K562 (cell line): ENCODE results near the gene PADI1. TPM values are rescaled to one million over a fixed set of nuclear protein-coding genes. Genes with fewer than 3 reads are reported as not detected.

ENCODE experiments used
- ATAC-seq: fragments of 200-7000 bp; cut with Tn5 transposase; 3 replicates; pipeline ENCODE4 v1.9.1; 2020; ENCODE audit warnings: moderate library complexity
- BruUV-seq: library from RNA; stranded (reverse); fragments of 400-500 nt; replicated peaks from 2 replicates; lab custom pipeline; 2021; lab: Mats Ljungman, UMichigan
- CTCF ChIA-PET: fragments of 300-600 bp; formaldehyde crosslinking; extraction: SDS; loops from one replicate; lab custom pipeline; 2021; ENCODE audit warnings: low intra/inter-chr PET ratio; lab: Yijun Ruan, JAX
- POLR2A ChIA-PET: fragments of 300-600, 350-650 bp; sonication (Branson Sonifier 250); formaldehyde crosslinking; extraction: SDS; loops from one replicate; lab custom pipeline; 2021; ENCODE audit warnings: antibody characterized with exemption, inconsistent platforms; lab: Yijun Ruan, JAX
- DNase-seq, 4 experiments: peaks; one replicate each; pipeline versions ENCODE4 v3.0.0 to v3.0.0-alpha.2; 2011 to 2018; ENCODE audit warnings: low spot score in 3 of 4, mixed read lengths in 3 of 4; ENCODE audit errors: extremely low read depth in 1 of 4
- FAIRE-seq: peaks from 2 replicates; lab custom pipeline; 2011; peaks lifted over from hg19 to GRCh38; lab: Jason Lieb, UNC
- H2AFZ ChIP-seq: 2 replicates; pipeline ENCODE4 v1.6.0; 2011; ENCODE audit warnings: low read depth, low read length, control low read depth, inconsistent platforms
- H3K27ac ChIP-seq: fragments of 200-600 bp; 3 replicates; pipeline ENCODE4 v1.8.0; 2011; ENCODE audit warnings: low read depth, mild to moderate bottlenecking, control low read depth, inconsistent platforms, low read length, moderate library complexity, mixed read lengths; ENCODE audit errors: extremely low read depth
- H3K27me3 ChIP-seq, 2 experiments: fragments of 300-600 bp in 1 of 2; 2 replicates in 1 of 2; 3 replicates in 1 of 2; pipeline versions ENCODE4 v1.6.0 to v1.8.0; 2011; ENCODE audit warnings: inconsistent platforms in 2 of 2, low read length in 2 of 2, mild to moderate bottlenecking in 1 of 2, mixed read lengths in 1 of 2, moderate library complexity in 1 of 2; ENCODE audit not compliant: control insufficient read depth in 2 of 2, insufficient read depth in 2 of 2
- H3K36me3 ChIP-seq: fragments of 300-600 bp; 3 replicates; pipeline ENCODE4 v1.8.0; 2011; ENCODE audit warnings: mild to moderate bottlenecking, low read length, inconsistent platforms; ENCODE audit not compliant: control insufficient read depth, insufficient read depth
- H3K4me1 ChIP-seq, 2 experiments: fragments of 200-600 bp in 1 of 2; replicated peaks in 1 of 2; 2 replicates in 1 of 2; 3 replicates in 1 of 2; pipeline versions ENCODE4 v1.5.1 to v1.8.0; 2011; ENCODE audit warnings: inconsistent platforms in 2 of 2, low read length in 2 of 2, mild to moderate bottlenecking in 1 of 2, mixed read lengths in 1 of 2, moderate library complexity in 1 of 2; ENCODE audit not compliant: control insufficient read depth in 2 of 2, insufficient read depth in 2 of 2
- H3K4me2 ChIP-seq: 2 replicates; pipeline ENCODE4 v1.6.1; 2011; ENCODE audit warnings: low read length, control low read depth, inconsistent platforms, mixed read lengths; ENCODE audit not compliant: insufficient read depth
- H3K4me3 ChIP-seq: fragments of 200-600 bp; sonication (generic), shearing (Covaris generic); 2 replicates; pipeline ENCODE4 v1.5.1; 2016; ENCODE audit warnings: control low read depth, inconsistent platforms
- H3K79me2 ChIP-seq: fragments of 200-600 bp; 3 replicates; pipeline ENCODE4 v1.8.0; 2011; ENCODE audit warnings: low read length, inconsistent platforms; ENCODE audit not compliant: control insufficient read depth, insufficient read depth
- H3K9ac ChIP-seq, 2 experiments: 2 replicates each; pipeline versions ENCODE4 v1.6.0 to v1.6.1; 2011; ENCODE audit warnings: low read depth in 2 of 2, low read length in 2 of 2, control low read depth in 1 of 2, inconsistent platforms in 1 of 2, mild to moderate bottlenecking in 1 of 2, mixed read lengths in 1 of 2; ENCODE audit not compliant: insufficient read depth in 1 of 2
- H3K9me1 ChIP-seq: one replicate; pipeline ENCODE4 v1.6.0; 2011; ENCODE audit warnings: inconsistent platforms, mild to moderate bottlenecking, low read length, moderate library complexity; ENCODE audit not compliant: control insufficient read depth, insufficient read depth
- H3K9me3 ChIP-seq: replicated peaks from 2 replicates; pipeline ENCODE4 v1.5.1; 2011; ENCODE audit warnings: low read depth, low read length, inconsistent platforms; ENCODE audit not compliant: control insufficient read depth, insufficient read depth
- H4K20me1 ChIP-seq: replicated peaks from 2 replicates; pipeline ENCODE4 v1.6.1; 2011; ENCODE audit warnings: low read length, inconsistent platforms, mixed read lengths; ENCODE audit not compliant: control insufficient read depth, insufficient read depth
- BDP1 ChIP-seq: IDR thresholded peaks from 3 replicates; pipeline ENCODE4 v1.6.1; 2011; ENCODE audit not compliant: insufficient read length, insufficient read depth
- CBX5 ChIP-seq: IDR thresholded peaks from 2 replicates; pipeline ENCODE4 v1.6.1; 2014; ENCODE audit warnings: low read depth, borderline replicate concordance
- CEBPG ChIP-seq, 3 experiments: fragments of 200-800 bp in 1 of 3; sonication (Bioruptor generic) in 1 of 3; sonication (generic) in 1 of 3; formaldehyde crosslinking in 1 of 3; IDR thresholded peaks in 2 of 3; conservative IDR thresholded peaks in 1 of 3; 2 replicates each; pipeline versions ENCODE4 v1.6.1 to v1.8.0; 2016 to 2022; ENCODE audit warnings: missing compliant biosample characterization in 2 of 3, missing genetic modification characterization in 2 of 3, mild to moderate bottlenecking in 1 of 3, missing genetic modification reagents in 1 of 3
- GATAD2B ChIP-seq: fragments of 450-650 bp; IDR thresholded peaks from 2 replicates; pipeline ENCODE4 v1.6.1; 2017; ENCODE audit warnings: mild to moderate bottlenecking, borderline replicate concordance
- GTF3C2 ChIP-seq: IDR thresholded peaks from 3 replicates; pipeline ENCODE4 v1.6.1; 2011; ENCODE audit warnings: borderline replicate concordance, mild to moderate bottlenecking, moderate library complexity; ENCODE audit not compliant: insufficient read length; ENCODE audit errors: extremely low read depth
- KLF1 ChIP-seq: fragments of 450-650 bp; IDR thresholded peaks from 2 replicates; pipeline ENCODE4 v1.6.1; 2016; ENCODE audit warnings: missing genetic modification characterization, missing compliant biosample characterization
- NFYB ChIP-seq: IDR thresholded peaks from 2 replicates; pipeline ENCODE4 v1.6.1; 2011; ENCODE audit warnings: mild to moderate bottlenecking, moderate library complexity; ENCODE audit not compliant: insufficient read length; ENCODE audit errors: extremely low read depth
- POLR2B ChIP-seq: fragments of 450-650 bp; IDR thresholded peaks from 2 replicates; pipeline ENCODE4 v1.6.1; 2018; ENCODE audit warnings: low read depth; ENCODE audit not compliant: partially characterized antibody
- RBM39 ChIP-seq: fragments of 200-400 bp; formaldehyde crosslinking; optimal IDR thresholded peaks from 2 replicates; pipeline ENCODE3; 2018; ENCODE audit warnings: low read depth, low read length
- TBL1XR1 ChIP-seq, 2 experiments: IDR thresholded peaks; 2 replicates each; pipeline ENCODE4 v1.6.1; 2012; ENCODE audit warnings: improper control_type of control experiment in 2 of 2, low read length in 2 of 2, mild to moderate bottlenecking in 1 of 2
- TRIM24 ChIP-seq, 2 experiments: fragments of 450-650 bp; IDR thresholded peaks; 2 replicates each; pipeline ENCODE4 v1.6.1; 2016
- ZNF3 ChIP-seq: fragments of 250-450 bp; sonication (Bioruptor Pico); IDR thresholded peaks from 2 replicates; pipeline ENCODE4 v1.5.0; 2021; ENCODE audit warnings: mild to moderate bottlenecking, moderate library complexity
- ZNF830 ChIP-seq: fragments of 250-450 bp; sonication (Bioruptor Pico); IDR thresholded peaks from 2 replicates; pipeline ENCODE4 v1.5.0; 2021; ENCODE audit warnings: mild to moderate bottlenecking
- WGBS: fragments of 100-300 bp; shearing (Covaris generic); methylation state at CpG from one replicate; pipeline ENCODE4 v1.1.6; 2016; ENCODE audit warnings: low coverage, mixed read lengths; ENCODE audit not compliant: insufficient coverage; ENCODE audit errors: missing lambda C conversion rate; 5-methylcytosine and 5-hydroxymethylcytosine counted together
- in situ Hi-C: fragments of 300-500 bp; cut with MboI; formaldehyde crosslinking; loops from 4 replicates; pipeline ENCODE4 v1.15.0; 2018; ENCODE audit warnings: inconsistent platforms, mixed read lengths
- intact Hi-C: fragments of 100-400 bp; cut with micrococcal nuclease; formaldehyde crosslinking; loops from 2 replicates; pipeline ENCODE4 v1.14.2; 2022
- polyA plus RNA-seq, 8 experiments: library from polyadenylated mRNA; depleted of rRNA in 4 of 8; stranded (reverse) in 5 of 8; unstranded in 3 of 8; fragments of >200 nt; fragmentation: Nextera tagmentation in 2 of 8; fragmentation: Illumina TruSeq in 1 of 8; extraction: Ambion mirVana in 2 of 8; extraction: Trizol in 1 of 8; gene quantifications; 2 replicates each; pipeline versions ENCODE4 v1.2.1 to v1.2.3, GENCODE V29; 2011 to 2014; ENCODE audit warnings: inconsistent platforms in 1 of 8, missing spikeins in 1 of 8
- total RNA-seq, 7 experiments: library from RNA; depleted of rRNA in 6 of 7; stranded (reverse); fragments of >200 nt in 6 of 7; fragmentation: Illumina TruSeq in 2 of 7; extraction: Trizol in 2 of 7; gene quantifications; 2 replicates each; pipeline versions ENCODE4 v1.2.1 to v1.2.3, GENCODE V29; 2011 to 2021; ENCODE audit warnings: low replicate concordance in 1 of 7

PADI1 gene
- total and polyA plus RNA-seq, 9 of the 15 experiments (the other 6 are each of a cell fraction or from before 2014, with no cell fraction given): not detected

- Histone ChIP-seq H3K36me3 (no peaks in the 10 kb centered on the region), H3K4me1 (peaks cover 0 to 8% of the 10 kb centered on the region in 2 experiments; a peak in 2 of 5 replicates), H3K9me3 (no peaks in the 10 kb centered on the region), H3K27me3 (peaks cover 13 to 53% of the 10 kb centered on the region in 2 experiments; a peak in 4 of 5 replicates), H3K79me2 (no peaks in the 10 kb centered on the region), H3K9ac (no peak overlapping the region), H3K27ac (no peak overlapping the region), H3K4me3 (no peak overlapping the region), H2AFZ (no peak overlapping the region), H3K9me1 (no peaks in the 10 kb centered on the region), H3K4me2 (no peak overlapping the region), H4K20me1 (peaks cover 3% of the 10 kb centered on the region; the same call in 1 of the 2 replicates)
- ChIA-PET POLR2A (no interaction called here), CTCF (no interaction called here)
- no peak for FAIRE-seq
- intact Hi-C loops (no loop called here), in situ Hi-C loops (no loop called here)
- no TSS peak for BruUV-seq
- TF ChIP-seq POLR2B: no peak
- no peak for ATAC-seq
- DNase-seq: no peak
- 0% methylated on average over 13 of the region's 13 CpGs for WGBS
These were observed 8.3 kb upstream of the PADI1 start for GRCh38 chr1:17196496-17197185.

GRCh38 chr1:17197696-17198095 lies 7.2 kb upstream of the PADI1 start:
- Histone ChIP-seq H3K27ac (no peak overlapping the region), H3K4me3 (no peak overlapping the region), H3K4me2 (no peak overlapping the region), H3K4me1 (peaks cover 0 to 1% of the 10 kb centered on the region in 2 experiments; a peak in 2 of 5 replicates), H3K9ac (no peak overlapping the region), H3K9me3 (no peaks in the 10 kb centered on the region), H4K20me1 (peaks cover 3% of the 10 kb centered on the region; the same call in 1 of the 2 replicates), H3K36me3 (no peaks in the 10 kb centered on the region), H3K9me1 (no peaks in the 10 kb centered on the region), H3K27me3 (peaks cover 13 to 54% of the 10 kb centered on the region in 2 experiments; a peak in 4 of 5 replicates), H2AFZ (no peak overlapping the region), H3K79me2 (no peaks in the 10 kb centered on the region)
- in situ Hi-C loops (no loop called here), intact Hi-C loops (no loop called here)
- no peak for DNase-seq
- ChIA-PET CTCF (no interaction called here), POLR2A (no interaction called here)
- BruUV-seq: no TSS peak
- WGBS: under 1% methylated on average over 7 of the region's 7 CpGs
- no peak for FAIRE-seq
- ATAC-seq: no peak
- TF ChIP-seq TRIM24 (IDR thresholded peaks at IDR 0.05) (no peak), ZNF830 (CRISPR knock-in tag) (no peak), GATAD2B (no peak), CEBPG (CRISPR knock-in tag; IDR thresholded peaks at IDR 0.05) (no peak), CEBPG (tag; conservative IDR thresholded peaks at IDR 0.05 in 1 of 2, IDR thresholded peaks at IDR 0.05 in 1 of 2) (no peak), NFYB (no peak), CBX5 (no peak), RBM39 (no peak), GTF3C2 (no peak), BDP1 (no peak), KLF1 (no peak), TBL1XR1 (IDR thresholded peaks at IDR 0.05; ENCODE audit: low read length in 2 of 2) (no peak), ZNF3 (no peak)
